ENCODE measurements around the gene EREG.
"Not testable (repeated sequence)": the region's sequence is repeated elsewhere in the genome, so short reads cannot be mapped to it uniquely, and the experiment has no call there.

The EREG gene

GRCh38 chr4:74391890-74392475 is 27.0 kb downstream of the EREG start:
- no peak for DNase-seq

GRCh38 chr4:74394476-74395136 is 29.7 kb downstream of the EREG start:
- no peak for DNase-seq

GRCh38 chr4:74395633-74396032 is 30.7 kb downstream of the EREG start:
- DNase-seq = no peak

- DNase-seq = no peak
Observed at GRCh38 chr4:74397748-74398426, 32.9 kb downstream of the EREG start.

- DNase-seq = not testable (repeated sequence)
Observed at GRCh38 chr4:74398894-74399589, 34.1 kb downstream of the EREG start.

GRCh38 chr4:74400395-74400794 is 35.5 kb downstream of the EREG start:
- no peak for DNase-seq

GRCh38 chr4:74402692-74403456 is 37.9 kb downstream of the EREG start:
- DNase-seq = no peak

GRCh38 chr4:74407891-74408290 is 42.9 kb downstream of the EREG start:
- no peak for DNase-seq

GRCh38 chr4:74408639-74409038 is 43.7 kb downstream of the EREG start:
- no peak for DNase-seq

GRCh38 chr4:74410272-74410671 is 45.3 kb downstream of the EREG start:
- DNase-seq = no peak

GRCh38 chr4:74412225-74412624 is 47.3 kb downstream of the EREG start:
- DNase-seq = no peak

- DNase-seq = no peak
Observed at GRCh38 chr4:74413265-74413664, 48.3 kb downstream of the EREG start.

- DNase-seq = no peak
Observed at GRCh38 chr4:74414149-74414809, 49.3 kb downstream of the EREG start.

GRCh38 chr4:74415602-74416300 is 50.8 kb downstream of the EREG start:
- DNase-seq = no peak

GRCh38 chr4:74418063-74418670 is 53.2 kb downstream of the EREG start:
- DNase-seq = no peak

GRCh38 chr4:74420863-74421262 is 55.9 kb downstream of the EREG start:
- DNase-seq = no peak

GRCh38 chr4:74423104-74423503 is 58.2 kb downstream of the EREG start:
- no peak for DNase-seq

- no peak for DNase-seq
Observed at GRCh38 chr4:74424111-74424510, 59.2 kb downstream of the EREG start.

GRCh38 chr4:74426101-74426500 is 61.2 kb downstream of the EREG start:
- DNase-seq = no peak

GRCh38 chr4:74428276-74428675 is 63.3 kb downstream of the EREG start:
- no peak for DNase-seq

GRCh38 chr4:74431113-74431826 is 66.3 kb downstream of the EREG start:
- no peak for DNase-seq

All from stimulated activated CD4-positive, alpha-beta T cell treated with anti-CD3 and anti-CD28 coated beads, Interleukin-4, amount 100 ng/mL, for 4 hours (primary cell).